NK-92 treated with Interleukin-12 subunit alpha and Interleukin-12 subunit beta, amount 100 ng/mL, for 24 hours (cell line): ENCODE data around the gene STXBP5L.
"Not testable (repeated sequence)": the region's sequence is repeated elsewhere in the genome, so short reads cannot be mapped to it uniquely, and the experiment has no call there.

Source experiments
- DNase-seq: peaks from one replicate; lab custom pipeline; 2025; lab: John Stamatoyannopoulos, UW

STXBP5L gene

DNA sequence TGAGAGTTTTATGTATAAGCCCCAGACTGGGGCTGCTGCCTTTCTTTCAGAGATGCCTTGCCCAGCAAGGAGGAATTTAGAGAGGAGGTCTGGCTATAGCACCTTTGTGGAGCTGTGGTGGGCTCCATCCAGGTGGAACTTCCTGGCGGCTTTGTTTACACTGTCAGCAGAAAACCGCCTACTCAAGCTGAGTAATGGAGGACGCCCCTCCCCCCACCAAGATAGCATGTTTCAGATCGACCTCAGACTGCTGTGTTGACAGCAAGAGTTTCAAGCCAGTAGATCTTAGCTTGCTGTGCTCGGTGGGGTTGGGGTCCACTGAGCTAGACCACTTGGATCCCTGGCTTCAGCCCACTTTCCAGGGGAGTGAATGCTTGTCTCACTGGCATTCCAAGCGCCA lies 155.6 kb downstream of the STXBP5L start:
- DNase-seq: no peak

DNA sequence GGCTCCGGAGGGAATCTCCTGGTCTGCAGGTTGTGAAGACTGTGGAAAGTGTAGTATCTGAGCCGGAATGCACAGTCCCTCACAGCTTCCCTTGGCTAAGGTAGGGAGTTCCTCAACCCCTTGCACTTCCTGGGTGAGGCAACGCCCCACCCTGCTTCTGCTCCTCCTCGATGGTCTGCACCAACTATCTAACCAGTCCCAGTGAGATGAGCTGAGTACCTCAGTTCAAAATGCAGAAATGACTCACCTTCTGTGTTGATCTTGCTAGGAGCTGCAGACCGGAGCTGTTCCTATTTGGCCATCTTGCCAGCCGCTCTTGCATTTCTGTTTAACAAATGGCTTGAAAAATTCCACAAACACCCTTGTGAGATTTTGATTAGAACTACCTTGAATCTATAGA lies 156.1 kb downstream of the STXBP5L start:
- no peak for DNase-seq

DNA sequence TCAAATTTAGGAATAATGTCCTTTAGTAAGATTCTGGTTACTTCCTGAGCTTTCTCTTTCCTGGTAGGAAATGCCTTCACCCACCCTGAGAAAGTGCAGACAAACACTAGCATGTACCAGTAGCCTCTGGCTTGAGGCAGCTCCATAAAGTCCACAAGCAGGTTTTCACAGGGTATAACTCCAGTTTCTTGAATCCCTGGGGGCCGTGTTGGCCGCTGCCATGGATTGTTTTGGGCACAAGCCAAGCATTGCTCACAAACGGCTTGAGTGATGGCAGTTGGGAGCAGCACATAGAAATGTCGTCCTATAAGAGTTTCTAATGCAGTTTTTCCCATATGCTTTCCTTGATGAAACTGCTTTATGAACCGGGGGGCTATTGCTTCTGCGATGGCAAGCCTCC lies 164.1 kb downstream of the STXBP5L start:
- DNase-seq: no peak

DNA sequence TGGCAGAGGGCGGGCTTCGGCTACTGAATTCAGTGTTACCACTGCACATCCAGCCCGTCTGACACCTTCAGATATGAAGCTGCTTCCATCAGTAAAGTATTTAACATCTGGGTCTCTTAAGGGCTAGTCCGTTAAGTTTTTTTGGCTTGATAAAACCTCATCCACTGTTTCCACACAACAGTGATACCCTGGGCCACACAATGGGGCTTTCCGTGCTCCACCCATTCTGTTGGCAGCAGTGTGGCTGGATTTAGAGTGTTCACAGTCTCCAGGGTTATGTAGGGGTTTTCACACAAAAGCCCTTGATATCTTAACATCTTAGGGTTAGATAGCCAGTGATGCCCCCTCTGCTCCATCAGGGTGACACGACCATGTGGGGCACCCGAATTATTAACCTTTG lies 165.0 kb downstream of the STXBP5L start:
- DNase-seq: no peak

DNA sequence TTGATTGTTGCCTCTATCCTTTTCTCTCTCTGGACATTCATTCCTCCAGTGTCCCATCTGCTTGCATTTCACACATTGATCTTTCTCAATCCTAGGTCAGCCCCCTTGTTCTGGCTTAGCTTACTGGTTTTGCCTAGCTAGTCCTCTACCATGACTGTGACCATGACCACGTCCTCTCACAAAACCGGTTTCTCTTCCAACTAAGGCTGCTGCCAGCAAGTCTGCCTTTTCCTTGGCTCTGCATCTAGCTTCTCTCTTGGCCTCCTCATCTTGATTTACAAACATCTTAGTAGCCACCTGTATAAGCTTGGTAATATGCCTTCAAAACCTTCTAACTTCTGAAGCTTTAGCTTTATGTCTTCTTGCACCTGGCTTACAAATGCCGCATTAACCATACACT lies 167.2 kb downstream of the STXBP5L start:
- no peak for DNase-seq

DNA sequence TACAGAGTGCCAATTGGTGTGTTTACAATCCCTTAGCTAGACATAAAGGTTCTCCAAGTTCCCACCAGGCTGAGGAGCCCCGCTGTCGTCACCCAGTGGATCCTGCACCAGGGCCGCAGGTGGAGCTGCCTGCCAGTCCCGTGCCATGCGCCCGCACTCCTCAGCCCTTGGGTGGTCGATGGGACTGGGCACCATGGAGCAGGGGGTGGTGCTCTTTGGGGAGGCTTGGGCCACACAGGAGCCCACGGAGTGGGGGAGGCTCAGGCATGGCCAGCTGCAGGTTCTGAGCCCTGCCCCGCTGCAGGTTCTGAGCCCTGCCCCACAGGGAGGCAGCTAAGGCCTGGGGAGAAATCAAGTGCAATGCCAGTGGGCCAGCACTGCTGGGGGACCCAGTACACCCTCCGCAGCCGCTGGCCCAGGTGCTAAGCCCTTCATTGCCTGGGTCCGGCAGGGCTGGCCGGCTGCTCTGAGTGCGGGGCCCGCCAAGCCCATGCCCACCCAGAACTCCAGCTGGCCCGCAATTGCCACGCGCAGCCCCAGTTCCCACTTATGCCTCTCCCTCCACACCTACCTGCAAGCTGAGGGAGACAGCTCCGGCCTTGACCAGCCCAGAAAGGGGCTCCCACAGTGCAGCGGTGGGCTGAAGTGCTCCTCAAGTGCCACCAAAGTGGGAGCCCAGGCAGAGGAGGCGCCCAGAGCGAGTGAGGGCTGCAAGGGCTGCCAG lies 170.5 kb downstream of the STXBP5L start:
- DNase-seq: not testable (repeated sequence)

DNA sequence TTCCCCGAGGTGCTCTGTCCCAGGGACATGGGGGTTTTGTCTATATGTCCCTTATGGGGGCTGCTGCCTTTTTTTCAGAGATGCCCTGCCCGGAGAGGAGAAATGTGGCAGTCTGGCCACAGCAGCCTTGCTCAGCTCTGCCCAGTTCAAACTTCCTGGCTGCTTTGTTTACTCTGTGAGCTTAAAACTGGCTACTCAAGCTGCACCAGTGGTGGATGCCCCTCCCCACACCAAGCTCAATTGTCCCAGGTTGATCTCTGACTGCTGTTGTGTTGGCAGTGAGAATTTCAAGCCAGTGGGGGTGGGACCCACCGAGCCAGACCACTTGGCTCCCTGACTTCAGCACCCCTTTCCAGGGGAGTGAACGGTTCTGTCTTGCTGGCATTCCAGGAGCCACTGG lies 188.9 kb downstream of the STXBP5L start:
- no peak for DNase-seq

DNA sequence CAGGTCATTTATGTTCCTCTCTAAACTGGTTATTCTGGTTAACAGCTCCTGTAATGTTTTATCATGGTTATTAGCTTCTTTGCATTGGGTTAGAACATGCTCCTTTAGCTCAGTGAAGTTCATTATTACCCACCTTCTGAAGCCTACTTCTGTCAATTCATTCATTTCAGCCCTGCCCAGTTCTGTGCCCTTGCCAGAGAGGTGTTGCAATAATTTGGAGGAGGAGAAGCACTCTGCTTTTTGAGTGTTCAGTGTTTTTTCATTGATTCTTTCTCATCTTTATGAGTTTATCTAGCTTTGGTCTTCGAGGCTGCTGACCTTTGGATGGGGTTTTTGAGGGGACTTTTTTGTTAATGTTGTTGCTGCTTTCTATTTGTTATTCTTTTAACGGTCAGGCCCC lies 203.1 kb downstream of the STXBP5L start:
- DNase-seq: not testable (repeated sequence)

DNA sequence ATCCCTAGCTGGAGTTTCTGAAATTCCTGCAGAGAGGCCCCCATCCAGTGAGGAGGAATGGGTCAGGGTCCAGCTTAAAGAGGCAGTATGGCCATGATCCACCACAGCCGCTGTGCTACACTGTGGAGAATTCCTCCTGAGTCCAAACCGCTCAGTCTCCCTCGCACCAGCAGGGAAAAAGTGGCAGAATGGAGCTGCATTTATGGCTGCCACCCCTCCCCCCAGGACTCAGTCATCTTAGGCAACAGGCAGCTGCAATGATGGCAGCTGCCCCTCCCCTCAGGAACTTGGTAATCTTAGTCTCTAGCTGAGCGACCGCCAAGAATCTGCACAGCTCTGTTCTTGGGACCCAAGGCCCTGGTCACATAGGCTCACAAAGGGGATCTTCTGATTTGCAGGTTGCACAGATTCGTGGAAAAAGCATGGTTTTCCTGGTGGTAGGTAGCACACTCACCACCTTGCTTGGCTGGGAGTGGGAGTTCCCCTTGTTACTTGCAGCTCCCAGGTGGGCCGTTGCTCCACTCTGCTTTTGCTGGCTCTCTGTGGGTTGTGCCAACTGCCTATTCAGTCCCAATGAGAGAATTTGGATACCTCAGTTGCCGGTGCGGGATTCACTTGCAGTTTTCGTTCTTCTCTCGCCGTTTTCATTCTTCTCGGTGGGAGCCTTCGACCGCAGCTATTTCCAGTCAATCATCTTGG lies 204.1 kb downstream of the STXBP5L start:
- DNase-seq: no peak

DNA sequence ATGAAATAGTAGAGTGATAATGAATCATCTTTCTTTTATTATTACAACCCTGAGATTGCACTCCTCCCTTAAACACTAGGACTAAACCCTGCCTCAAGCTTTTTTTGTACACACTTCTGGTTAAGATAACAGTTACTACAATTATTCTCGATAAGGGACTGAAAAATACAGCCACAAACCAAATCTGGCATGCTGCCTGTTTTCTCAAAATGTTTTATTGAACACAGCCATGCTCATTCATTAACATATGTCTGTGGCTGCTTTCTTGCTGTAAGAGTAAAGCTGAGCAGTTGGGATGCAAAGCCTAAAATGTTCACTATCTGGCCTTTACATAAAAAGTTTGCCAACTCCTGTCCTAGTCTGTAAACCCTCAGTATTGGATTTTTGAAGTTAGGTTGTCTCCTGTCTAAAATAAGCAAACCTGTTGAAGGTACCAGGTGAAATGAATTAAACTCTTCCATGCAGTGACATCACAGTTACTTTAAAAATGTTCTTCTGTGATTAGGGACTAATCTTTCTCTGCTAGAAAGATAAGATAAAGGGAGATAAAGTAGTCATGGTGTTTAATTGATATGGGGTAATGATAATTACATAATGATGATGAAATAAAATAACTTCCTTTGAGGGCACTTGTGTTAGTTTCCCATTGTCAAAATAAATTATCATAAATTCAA lies 218.2 kb downstream of the STXBP5L start:
- no peak for DNase-seq

DNA sequence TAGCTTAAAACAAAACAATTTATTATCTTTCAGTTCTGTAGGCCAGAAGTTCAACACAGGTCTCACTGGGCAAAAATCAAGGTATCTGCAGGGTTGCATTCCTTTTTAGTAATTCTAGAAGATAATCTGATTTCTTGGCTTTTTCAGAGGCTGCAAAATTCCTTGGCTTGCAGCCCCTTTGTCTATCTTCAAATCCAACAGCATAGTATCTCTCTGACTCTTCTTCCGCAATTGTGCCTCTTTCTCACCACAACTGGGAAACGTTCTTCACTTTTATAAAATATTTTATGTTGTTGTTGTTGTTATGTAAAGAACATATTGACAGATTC lies 218.7 kb downstream of the STXBP5L start:
- no peak for DNase-seq

DNA sequence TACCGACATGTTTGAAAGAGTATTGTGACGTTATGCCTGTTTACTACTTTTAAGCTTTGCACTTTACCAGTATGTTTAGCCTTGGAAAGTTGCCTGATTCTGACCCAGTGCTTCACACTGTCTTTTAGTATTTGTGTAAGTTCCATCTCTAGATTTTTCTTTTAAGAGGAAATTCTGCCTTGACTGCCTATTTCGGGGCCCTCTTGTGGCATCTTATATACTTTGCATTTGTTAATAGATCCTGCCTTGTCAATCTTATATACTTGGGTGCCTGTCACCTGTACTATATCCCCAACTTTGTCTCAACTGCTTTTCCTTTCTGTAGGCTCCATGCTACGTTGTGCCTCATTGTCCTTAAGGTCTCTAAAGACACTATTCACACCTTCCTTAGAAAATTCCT lies 244.6 kb downstream of the STXBP5L start:
- no peak for DNase-seq

DNA sequence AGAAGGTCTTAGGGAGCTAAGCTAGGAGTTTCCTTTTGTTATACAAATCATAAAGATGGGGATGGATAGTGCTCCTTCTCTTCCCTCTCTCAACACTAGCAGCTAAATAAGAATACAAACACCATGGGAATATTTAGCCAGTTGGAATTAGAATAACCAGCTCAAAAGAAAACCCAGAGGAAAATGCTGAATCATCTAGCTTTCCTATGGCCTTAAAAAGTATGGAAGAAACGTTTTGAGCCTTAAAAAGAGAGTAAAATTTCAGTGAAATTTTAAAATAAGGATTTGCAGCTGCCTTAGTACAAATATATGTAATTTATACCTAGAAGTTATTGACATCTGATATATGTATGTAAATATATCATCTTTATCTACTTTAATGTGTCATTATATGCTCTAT lies 245.8 kb downstream of the STXBP5L start:
- no peak for DNase-seq

DNA sequence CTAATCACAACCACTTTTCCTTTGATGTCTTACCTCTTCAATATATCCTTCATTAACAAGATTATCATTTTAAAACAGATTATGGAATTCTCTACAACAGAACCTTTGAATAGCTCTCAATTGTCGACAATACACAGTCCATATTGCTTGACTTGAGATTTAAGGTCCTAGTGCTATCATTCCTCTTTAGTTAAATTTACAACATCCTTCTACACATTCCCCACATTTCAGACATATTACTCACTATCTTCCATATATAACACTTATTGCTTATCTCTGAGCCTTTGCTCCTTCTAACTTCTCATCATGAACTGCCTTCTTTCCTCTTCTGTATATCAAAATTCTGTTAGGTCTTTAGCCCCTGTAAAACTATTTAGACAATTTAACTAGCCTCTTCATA lies 247.0 kb downstream of the STXBP5L start:
- no peak for DNase-seq

DNA sequence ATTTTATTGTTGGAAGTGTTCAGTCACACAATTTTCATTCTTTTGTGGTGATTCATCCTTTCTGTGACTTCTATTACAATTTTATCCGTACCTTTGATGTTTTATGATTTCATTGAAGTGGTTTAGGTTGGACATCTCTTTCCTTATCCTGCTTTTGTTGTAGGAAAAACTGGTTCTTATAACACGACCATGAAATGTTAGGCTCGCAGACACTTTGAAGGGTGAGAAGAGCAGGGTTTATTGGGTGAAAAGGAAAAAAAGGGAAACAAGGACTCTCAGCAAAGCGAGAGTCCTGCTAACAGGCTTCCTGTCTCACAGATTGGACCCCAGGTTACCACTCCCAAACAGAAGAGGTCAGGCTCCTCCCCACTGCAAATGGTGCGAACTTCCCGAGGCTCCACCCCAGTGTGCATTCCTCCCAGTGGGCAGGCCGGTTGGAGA lies 257.4 kb downstream of the STXBP5L start:
- DNase-seq: no peak

DNA sequence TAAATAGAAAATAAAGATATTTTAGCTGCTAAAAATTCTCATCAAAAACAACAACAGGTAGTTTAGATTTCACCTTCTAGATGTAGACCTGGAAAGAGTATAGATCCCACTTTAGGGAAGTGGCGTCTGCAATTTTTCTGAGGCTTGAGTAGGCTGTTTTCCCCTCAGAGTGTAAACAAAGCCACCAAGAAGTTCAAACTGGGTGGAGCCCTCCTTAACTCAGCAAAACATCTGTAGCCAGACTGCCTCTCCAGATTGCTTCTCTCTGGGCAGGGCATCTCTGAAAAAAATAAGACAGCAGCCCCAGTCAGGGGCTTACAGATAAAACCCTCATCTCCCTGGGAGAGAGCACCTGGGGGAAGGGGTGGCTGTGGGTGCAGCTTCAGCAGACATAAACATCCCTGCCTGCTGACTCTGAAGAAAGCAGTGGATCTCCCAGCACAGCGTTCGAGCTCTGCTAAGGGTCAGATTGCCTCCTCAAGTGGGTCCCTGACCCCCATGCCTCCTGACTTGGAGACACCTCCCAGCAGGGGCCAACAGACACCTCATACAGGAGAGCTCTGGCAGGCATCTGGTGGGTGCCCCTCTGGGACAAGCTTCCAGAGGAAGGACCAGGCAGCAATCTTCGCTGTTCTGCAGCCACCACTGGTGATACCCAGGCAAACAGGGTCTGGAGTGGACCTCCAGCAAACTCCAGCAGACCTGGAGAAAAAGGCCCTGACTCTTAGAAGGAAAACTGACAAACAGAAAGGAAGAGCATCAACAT lies 259.6 kb downstream of the STXBP5L start:
- no peak for DNase-seq

DNA sequence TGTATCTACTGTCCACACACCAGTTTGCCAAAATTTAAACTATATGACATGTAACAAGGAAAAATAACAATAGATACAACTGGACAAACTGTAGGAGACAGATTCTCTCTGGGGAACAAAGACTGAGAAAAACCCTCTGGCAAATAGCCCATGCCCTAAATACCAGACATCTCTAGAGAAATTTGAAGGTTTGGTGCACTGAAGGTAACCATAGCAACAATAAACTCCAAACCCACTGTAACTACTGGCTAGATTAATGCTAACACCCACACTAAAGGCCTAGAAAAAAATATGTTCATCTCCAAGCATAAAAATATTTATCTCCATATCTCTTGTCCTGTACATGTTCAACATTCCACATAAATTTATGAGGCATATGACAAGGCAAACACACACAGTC lies 267.1 kb downstream of the STXBP5L start:
- no peak for DNase-seq

DNA sequence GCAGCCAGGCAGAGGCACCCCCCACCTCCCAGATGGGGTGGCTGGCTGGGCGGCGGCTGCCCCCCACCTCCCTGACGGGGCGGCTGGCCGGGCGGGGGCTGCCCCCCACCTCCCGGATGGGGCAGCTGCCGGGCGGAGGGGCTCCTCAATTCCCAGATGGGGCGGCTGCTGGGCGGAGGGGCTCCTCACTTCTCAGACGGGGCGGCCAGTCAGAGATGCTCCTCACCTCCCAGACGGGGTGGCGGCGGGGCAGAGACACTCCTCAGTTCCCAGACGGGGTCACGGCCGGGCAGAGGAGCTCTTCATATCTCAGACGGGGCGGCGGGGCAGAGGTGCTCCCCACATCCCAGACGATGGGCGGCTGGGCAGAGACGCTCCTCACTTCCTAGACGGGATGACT lies 282.6 kb downstream of the STXBP5L start:
- DNase-seq: not testable (repeated sequence)

DNA sequence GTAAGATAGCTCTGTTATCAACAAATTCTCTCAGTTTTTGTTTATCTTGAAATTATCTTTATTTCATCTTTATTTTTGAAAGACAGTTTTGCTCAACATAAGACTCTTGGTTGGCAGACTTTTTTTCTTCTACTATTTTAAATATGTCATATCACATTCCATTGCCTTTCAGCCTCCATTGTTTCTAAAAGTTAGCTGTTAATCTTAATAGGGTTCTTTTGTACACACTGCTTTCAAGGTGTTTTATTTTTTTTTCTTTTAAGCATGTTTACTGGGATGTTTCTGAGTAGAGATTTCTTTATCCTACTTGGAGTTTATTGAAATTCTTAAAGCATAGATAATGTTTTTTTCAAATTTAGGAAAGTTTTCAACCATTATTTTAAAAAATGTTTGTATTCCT lies 294.6 kb downstream of the STXBP5L start:
- DNase-seq: no peak

DNA sequence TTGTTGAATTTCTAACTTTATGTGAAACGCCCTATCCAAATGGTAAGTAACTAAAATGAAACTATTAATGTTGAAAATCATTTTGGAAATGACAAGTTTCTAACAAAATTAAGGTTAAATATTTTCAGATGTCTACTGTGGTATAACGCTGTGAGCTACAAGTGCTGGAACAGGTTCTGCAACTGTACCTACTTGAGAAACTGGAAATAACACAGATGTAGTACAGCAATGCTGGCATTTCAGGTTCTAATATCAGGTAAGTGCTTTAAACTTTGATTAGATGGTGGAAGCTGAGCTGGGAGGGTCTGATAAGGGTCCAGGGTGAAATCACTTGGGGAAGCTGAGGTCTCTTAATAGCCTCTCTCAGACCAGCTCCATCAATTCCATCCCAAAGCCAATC lies 315.1 kb downstream of the STXBP5L start:
- no peak for DNase-seq

DNA sequence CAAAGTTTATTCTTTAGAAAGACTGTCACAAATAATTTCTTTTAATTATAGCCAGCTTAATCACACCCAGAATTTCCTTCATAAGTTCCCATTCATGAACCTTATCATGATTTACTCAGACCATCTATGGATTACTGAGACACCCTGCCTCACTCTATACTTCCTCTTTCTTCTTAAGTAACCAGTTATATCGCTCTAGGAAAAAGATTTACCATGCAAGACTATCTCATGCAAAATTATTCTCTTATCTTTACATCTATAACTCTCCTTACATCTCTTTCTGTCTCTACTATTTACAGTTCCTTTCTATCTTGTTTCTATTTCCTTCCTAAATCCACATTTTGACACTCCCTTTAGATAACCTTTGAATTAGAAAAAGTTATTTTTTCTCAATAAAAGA lies 321.0 kb downstream of the STXBP5L start:
- DNase-seq: no peak

DNA sequence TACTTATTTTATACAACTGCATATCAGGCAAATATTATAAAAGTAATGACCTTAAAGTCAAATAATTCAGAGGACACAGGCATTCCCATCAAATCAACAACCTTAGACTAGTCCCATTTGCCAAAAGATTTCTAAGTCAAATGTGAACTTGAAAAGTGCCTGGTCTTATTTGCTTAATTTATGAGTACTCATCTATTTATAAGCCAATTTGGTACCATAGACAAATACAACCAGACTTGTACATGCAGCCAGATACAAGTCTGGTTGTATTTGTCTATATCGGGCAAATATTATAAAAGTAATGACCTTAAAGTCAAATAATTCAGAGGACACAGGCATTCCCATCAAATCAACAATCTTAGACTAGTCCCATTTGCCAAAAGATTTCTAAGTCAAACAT lies 322.2 kb downstream of the STXBP5L start:
- not testable (repeated sequence) for DNase-seq

DNA sequence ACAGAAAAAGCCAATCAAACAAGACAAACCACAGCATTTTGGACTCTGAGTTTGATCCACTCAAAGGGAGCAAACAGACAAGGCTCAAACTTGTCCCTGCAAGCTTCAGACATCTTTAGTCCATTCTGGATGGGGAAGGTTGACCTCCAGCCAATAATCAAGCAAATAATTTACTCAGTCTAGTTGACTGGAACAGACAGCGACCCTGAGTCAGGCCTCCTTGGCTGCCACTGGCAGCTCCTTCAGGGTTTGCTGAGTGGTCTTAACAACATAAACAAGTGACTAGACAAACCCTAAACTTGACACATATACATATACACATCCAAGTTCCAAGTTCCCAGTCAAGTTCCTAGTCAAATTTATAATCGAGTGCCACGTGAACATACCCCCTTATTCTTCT lies 323.9 kb downstream of the STXBP5L start:
- DNase-seq: no peak
